PC-3 (cell line): ENCODE results near the gene RALGPS1. TPM values are rescaled to one million over a fixed set of nuclear protein-coding genes. Genes with fewer than 3 reads are reported as not detected.
"Not testable (repeated sequence)": the region's sequence is repeated elsewhere in the genome, so short reads cannot be mapped to it uniquely, and the experiment has no call there.

Experiments used
- ATAC-seq: fragments of 200-7000 bp; cut with Tn5 transposase; 2 replicates; pipeline ENCODE4 v1.9.1; 2020; ENCODE audit warnings: mild to moderate bottlenecking, moderate library complexity
- BruUV-seq: library from RNA; stranded (reverse); fragments of 400-500 nt; replicated peaks from 2 replicates; lab custom pipeline; 2021; lab: Mats Ljungman, UMichigan
- CTCF ChIA-PET: fragments of 300-600 bp; sonication (Branson Sonifier 250); formaldehyde crosslinking; loops from one replicate; lab custom pipeline; 2022; ENCODE audit warnings: antibody characterized with exemption; lab: Charles Lee
- POLR2A ChIA-PET: fragments of 300-600 bp; sonication (Branson Sonifier 250); formaldehyde crosslinking; loops from one replicate; lab custom pipeline; 2022; ENCODE audit warnings: antibody characterized with exemption; ENCODE audit not compliant: unreplicated experiment; lab: Charles Lee
- DNase-seq: peaks from one replicate; pipeline ENCODE4 v3.0.0-alpha.2; 2015
- H2AFZ ChIP-seq: fragments of 300-600 bp; sonication (generic); 2 replicates; pipeline ENCODE4 v1.6.0; 2016; ENCODE audit warnings: antibody characterized with exemption, low read length
- H3F3A ChIP-seq: fragments of 300-600 bp; sonication (generic); one replicate; pipeline ENCODE4 v1.6.0; 2017; ENCODE audit warnings: antibody characterized with exemption, low read length, control low read depth, mild to moderate bottlenecking; ENCODE audit not compliant: unreplicated experiment
- H3K27ac ChIP-seq: fragments of 300-600 bp; sonication (generic); 2 replicates; pipeline ENCODE4 v1.5.1; 2016; ENCODE audit warnings: mild to moderate bottlenecking, low read length
- H3K27me3 ChIP-seq: fragments of 300-600 bp; sonication (generic); 2 replicates; pipeline ENCODE4 v1.6.1; 2016; ENCODE audit warnings: low read length, mixed read lengths
- H3K36me3 ChIP-seq: fragments of 300-600 bp; sonication (generic); 2 replicates; pipeline ENCODE4 v1.6.1; 2016; ENCODE audit warnings: low read depth, mixed run types, low read length, mixed read lengths
- H3K4me1 ChIP-seq: fragments of 300-600 bp; sonication (generic); 2 replicates; pipeline ENCODE4 v1.5.1; 2016; ENCODE audit warnings: low read length; ENCODE audit not compliant: insufficient read depth
- H3K4me2 ChIP-seq: fragments of 300-600 bp; sonication (generic); 2 replicates; pipeline ENCODE4 v1.6.0; 2016; ENCODE audit warnings: low read length
- H3K4me3 ChIP-seq: fragments of 300-600 bp; sonication (generic); 2 replicates; pipeline ENCODE4 v1.5.1; 2016; ENCODE audit warnings: mild to moderate bottlenecking, low read length, mixed read lengths
- H3K79me2 ChIP-seq: fragments of 300-600 bp; sonication (generic); 2 replicates; pipeline ENCODE4 v1.6.1; 2017; ENCODE audit warnings: low read length, mixed read lengths
- H3K9ac ChIP-seq: fragments of 300-600 bp; sonication (generic); 2 replicates; pipeline ENCODE4 v1.6.0; 2016; ENCODE audit warnings: mild to moderate bottlenecking, low read length
- H3K9me2 ChIP-seq: fragments of 300-600 bp; sonication (generic); replicated peaks from 2 replicates; pipeline ENCODE4 v1.6.1; 2016; ENCODE audit warnings: mixed run types, low read length, mixed read lengths
- H3K9me3 ChIP-seq: fragments of 300-600 bp; sonication (generic); 2 replicates; pipeline ENCODE4 v1.6.1; 2016; ENCODE audit warnings: low read length, mixed read lengths
- H4K20me1 ChIP-seq: fragments of 300-600 bp; sonication (generic); 2 replicates; pipeline ENCODE4 v1.6.1; 2016; ENCODE audit warnings: low read length, mixed read lengths
- EZH2 ChIP-seq: fragments of 300-600 bp; sonication (generic); IDR thresholded peaks from one replicate; pipeline ENCODE4 v1.6.1; 2017; ENCODE audit warnings: antibody characterized with exemption, mild to moderate bottlenecking, low read length; ENCODE audit not compliant: unreplicated experiment
- EZH2phosphoT487 ChIP-seq: fragments of 300-600 bp; sonication (generic); IDR thresholded peaks from 2 replicates; pipeline ENCODE4 v1.6.1; 2018; ENCODE audit warnings: mild to moderate bottlenecking, antibody characterized with exemption, low read length, borderline replicate concordance
- intact Hi-C: fragments of 100-400 bp; cut with micrococcal nuclease; formaldehyde crosslinking; loops from 2 replicates; pipeline ENCODE4 v1.9.0; 2023
- total RNA-seq: library from RNA; depleted of rRNA; stranded (reverse); fragments of >200 nt; gene quantifications from 2 replicates; pipeline ENCODE4 v1.2.3, GENCODE V29; 2014
- TF ChIP-seq, protein P1 (sequence below): fragments of 300-600 bp; sonication (generic); conservative IDR thresholded peaks from 2 replicates; pipeline ENCODE4 v1.5.1; 2017; ENCODE audit warnings: antibody characterized with exemption, low read depth, mild to moderate bottlenecking, low read length

The RALGPS1 gene
- total RNA-seq, 1 experiment from 2014 or later = 10.2 TPM

DNA sequence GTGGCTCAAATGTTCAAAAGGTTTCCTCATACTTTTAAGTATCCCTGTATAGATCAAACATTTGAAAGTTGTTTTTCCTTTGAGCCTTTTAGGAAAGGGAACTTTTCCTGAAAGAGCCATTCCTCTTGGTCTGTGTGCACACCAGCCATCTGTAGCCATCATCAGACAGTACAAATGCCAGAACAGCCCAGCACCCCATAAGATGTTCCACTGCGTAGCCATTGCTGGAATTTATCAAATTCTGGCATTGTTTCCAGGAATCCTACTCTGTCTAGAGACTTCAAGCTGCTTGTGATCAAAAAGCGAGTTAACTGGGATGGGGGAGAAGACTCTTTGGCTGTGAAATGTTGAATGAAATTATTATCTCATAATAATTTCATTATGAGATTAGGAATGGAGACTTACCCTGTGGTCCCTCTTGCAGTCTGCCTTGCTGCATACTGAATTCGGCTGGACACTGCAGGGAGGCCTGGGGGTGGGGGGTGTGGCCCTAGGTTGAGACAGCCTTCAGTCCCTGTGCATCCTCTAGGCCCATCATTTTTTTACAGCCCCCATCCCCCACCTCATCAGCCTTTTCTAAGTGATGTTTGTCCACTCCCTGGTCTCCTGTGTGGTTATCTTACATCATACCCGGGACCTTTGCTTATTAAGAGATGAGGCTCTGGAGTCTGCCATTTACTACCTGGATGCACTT, 99.8 kb downstream of the RALGPS1 start:
- TF ChIP-seq EZH2phosphoT487 (no peak), EZH2 (no peak)
- TF ChIP-seq, protein P1, sequence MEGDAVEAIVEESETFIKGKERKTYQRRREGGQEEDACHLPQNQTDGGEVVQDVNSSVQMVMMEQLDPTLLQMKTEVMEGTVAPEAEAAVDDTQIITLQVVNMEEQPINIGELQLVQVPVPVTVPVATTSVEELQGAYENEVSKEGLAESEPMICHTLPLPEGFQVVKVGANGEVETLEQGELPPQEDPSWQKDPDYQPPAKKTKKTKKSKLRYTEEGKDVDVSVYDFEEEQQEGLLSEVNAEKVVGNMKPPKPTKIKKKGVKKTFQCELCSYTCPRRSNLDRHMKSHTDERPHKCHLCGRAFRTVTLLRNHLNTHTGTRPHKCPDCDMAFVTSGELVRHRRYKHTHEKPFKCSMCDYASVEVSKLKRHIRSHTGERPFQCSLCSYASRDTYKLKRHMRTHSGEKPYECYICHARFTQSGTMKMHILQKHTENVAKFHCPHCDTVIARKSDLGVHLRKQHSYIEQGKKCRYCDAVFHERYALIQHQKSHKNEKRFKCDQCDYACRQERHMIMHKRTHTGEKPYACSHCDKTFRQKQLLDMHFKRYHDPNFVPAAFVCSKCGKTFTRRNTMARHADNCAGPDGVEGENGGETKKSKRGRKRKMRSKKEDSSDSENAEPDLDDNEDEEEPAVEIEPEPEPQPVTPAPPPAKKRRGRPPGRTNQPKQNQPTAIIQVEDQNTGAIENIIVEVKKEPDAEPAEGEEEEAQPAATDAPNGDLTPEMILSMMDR = no peak
- BruUV-seq = no TSS peak
- DNase-seq (no peak), ATAC-seq (no peak)
- Histone ChIP-seq H2AFZ (no peak overlapping the region), H3K9me2 (no peaks in the 10 kb centered on the region), H3F3A (no peaks in the 10 kb centered on the region), H3K4me3 (no peak overlapping the region), H3K4me2 (no peak overlapping the region), H3K79me2 (no peaks in the 10 kb centered on the region), H3K36me3 (no peaks in the 10 kb centered on the region), H3K9me3 (no peaks in the 10 kb centered on the region), H3K4me1 (peaks cover 10% of the 10 kb centered on the region; the same call in 1 of the 2 replicates), H4K20me1 (no peaks in the 10 kb centered on the region), H3K27ac (no peak overlapping the region), H3K27me3 (no peaks in the 10 kb centered on the region), H3K9ac (no peak overlapping the region)
- ChIA-PET CTCF (no interaction called here), POLR2A (no interaction called here)
- intact Hi-C loops = loop anchor here (5.0 kb wide), 1 partner anchor 47 kb away; no protein-coding TSS in a partner anchor

DNA sequence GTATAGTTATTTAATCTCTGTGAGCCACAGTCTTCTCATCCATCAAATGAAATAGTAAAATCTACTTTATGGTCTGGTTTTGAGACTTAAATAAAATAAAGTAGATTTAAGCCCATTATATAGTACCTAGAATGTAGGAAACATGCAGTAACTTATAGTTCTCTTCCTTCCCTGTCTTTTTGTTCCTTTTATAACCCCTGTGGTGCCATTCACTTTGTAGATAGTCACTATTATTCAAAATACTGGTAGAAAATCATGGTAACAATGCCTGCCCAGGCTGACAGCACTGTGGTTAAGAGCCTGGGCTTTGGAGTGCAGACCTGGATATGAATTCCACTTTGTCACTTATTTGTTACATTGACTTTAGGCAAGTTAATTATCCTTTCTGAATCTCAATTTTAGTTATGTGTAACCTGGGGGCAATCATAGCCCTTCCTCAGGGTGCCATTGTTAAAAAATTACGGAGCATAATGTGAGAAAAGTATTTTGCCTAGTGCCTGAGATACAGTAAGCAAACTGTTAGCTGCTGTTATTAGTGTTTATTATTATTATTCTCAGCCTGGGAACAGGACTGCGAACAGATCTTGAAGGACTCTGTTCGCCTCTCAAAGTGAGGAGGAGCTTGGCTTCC, 100.4 kb downstream of the RALGPS1 start:
- ATAC-seq (no peak), DNase-seq (no peak)
- no peaks in the 10 kb centered on the region for H3K79me2 ChIP-seq
- TF ChIP-seq, protein P1 = no peak
- TF ChIP-seq EZH2 (no peak), EZH2phosphoT487 (no peak)
- H2AFZ ChIP-seq = no peak overlapping the region
- ChIA-PET CTCF (no interaction called here), POLR2A (no interaction called here)
- H3K36me3 ChIP-seq = no peaks in the 10 kb centered on the region
- H3K27ac ChIP-seq = no peak overlapping the region
- H3K9me3 ChIP-seq = no peaks in the 10 kb centered on the region
- no peaks in the 10 kb centered on the region for H3K27me3 ChIP-seq
- H3K4me1 ChIP-seq = peaks cover 10% of the 10 kb centered on the region; the same call in 1 of the 2 replicates
- no peak overlapping the region for H3K4me2 ChIP-seq
- intact Hi-C loops = loop anchor here (5.0 kb wide), 1 partner anchor 48 kb away; no protein-coding TSS in a partner anchor
- H4K20me1 ChIP-seq = no peaks in the 10 kb centered on the region
- no TSS peak for BruUV-seq
- no peak overlapping the region for H3K4me3 ChIP-seq
- no peak overlapping the region for H3K9ac ChIP-seq
- no peaks in the 10 kb centered on the region for H3F3A ChIP-seq
- no peaks in the 10 kb centered on the region for H3K9me2 ChIP-seq

GRCh38 chr9:127015921-127016512, 101.4 kb downstream of the RALGPS1 start:
- Histone ChIP-seq H3K79me2 (no peaks in the 10 kb centered on the region), H2AFZ (no peak overlapping the region), H3K9ac (no peak overlapping the region), H3K4me3 (no peak overlapping the region), H3F3A (no peaks in the 10 kb centered on the region), H3K9me2 (no peaks in the 10 kb centered on the region), H3K4me1 (peaks cover 10% of the 10 kb centered on the region; the same call in 1 of the 2 replicates), H3K36me3 (no peaks in the 10 kb centered on the region), H4K20me1 (no peaks in the 10 kb centered on the region), H3K27ac (no peak overlapping the region), H3K9me3 (no peaks in the 10 kb centered on the region), H3K27me3 (no peaks in the 10 kb centered on the region), H3K4me2 (no peak overlapping the region)
- no TSS peak for BruUV-seq
- DNase-seq = no peak
- CTCF ChIA-PET = no interaction called here
- POLR2A ChIA-PET = no interaction called here
- ATAC-seq = no peak
- TF ChIP-seq, protein P1 = no peak
- TF ChIP-seq EZH2phosphoT487 = no peak
- no peak for TF ChIP-seq EZH2
- intact Hi-C loops = no loop called here

DNA sequence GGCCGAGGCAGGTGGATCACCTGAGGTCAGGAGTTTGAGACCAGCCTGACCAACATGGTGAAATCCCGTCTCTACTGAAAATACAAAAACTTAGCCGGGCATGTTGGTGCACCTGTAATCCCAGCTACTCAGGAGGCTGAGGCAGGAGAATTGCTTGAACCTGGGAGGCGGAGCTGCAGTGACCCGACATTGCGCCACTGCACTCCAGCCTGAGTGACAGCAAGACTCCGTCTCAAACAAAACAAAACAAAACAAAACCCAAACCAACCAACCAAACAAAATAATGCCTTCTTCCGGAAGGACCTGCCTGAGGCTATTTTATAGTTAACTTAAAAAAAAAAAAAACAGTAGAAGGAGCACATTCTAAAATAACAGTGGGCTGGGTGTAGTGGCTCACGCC, 103.4 kb downstream of the RALGPS1 start:
- H3F3A ChIP-seq, ATAC-seq, H3K27ac ChIP-seq, H3K36me3 ChIP-seq, CTCF ChIA-PET, H3K9me3 ChIP-seq, intact Hi-C loops, H3K27me3 ChIP-seq, H2AFZ ChIP-seq, H4K20me1 ChIP-seq, H3K4me3 ChIP-seq, H3K9ac ChIP-seq, DNase-seq, H3K79me2 ChIP-seq, POLR2A ChIA-PET, BruUV-seq, H3K9me2 ChIP-seq, H3K4me1 ChIP-seq, H3K4me2 ChIP-seq: not testable (repeated sequence)
